ENCODE results near the gene POLQ. TPM values are rescaled to one million over a fixed set of nuclear protein-coding genes. Genes with fewer than 3 reads are reported as not detected.

Gene POLQ
- total and polyA plus RNA-seq, 9 of the 15 experiments (the other 6 are each of a cell fraction or from before 2014, with no cell fraction given) = 1.5 to 19.0 (median 8.8) TPM

GRCh38 chr3:121493431-121493830 lies 52.4 kb downstream of the POLQ start:
- no peaks in the 10 kb centered on the region for H3K9me1 ChIP-seq (ENCODE audit: control insufficient read depth, insufficient read depth, low read length)
- H3K4me3 ChIP-seq = no peak overlapping the region
- H3K27ac ChIP-seq (ENCODE audit: extremely low read depth, low read depth, low read length) = no peak overlapping the region
- TF ChIP-seq, protein P1, sequence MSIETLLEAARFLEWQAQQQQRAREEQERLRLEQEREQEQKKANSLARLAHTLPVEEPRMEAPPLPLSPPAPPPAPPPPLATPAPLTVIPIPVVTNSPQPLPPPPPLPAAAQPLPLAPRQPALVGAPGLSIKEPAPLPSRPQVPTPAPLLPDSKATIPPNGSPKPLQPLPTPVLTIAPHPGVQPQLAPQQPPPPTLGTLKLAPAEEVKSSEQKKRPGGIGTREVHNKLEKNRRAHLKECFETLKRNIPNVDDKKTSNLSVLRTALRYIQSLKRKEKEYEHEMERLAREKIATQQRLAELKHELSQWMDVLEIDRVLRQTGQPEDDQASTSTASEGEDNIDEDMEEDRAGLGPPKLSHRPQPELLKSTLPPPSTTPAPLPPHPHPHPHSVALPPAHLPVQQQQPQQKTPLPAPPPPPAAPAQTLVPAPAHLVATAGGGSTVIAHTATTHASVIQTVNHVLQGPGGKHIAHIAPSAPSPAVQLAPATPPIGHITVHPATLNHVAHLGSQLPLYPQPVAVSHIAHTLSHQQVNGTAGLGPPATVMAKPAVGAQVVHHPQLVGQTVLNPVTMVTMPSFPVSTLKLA (conservative IDR thresholded peaks at IDR 0.05) = no peak
- no peak for TF ChIP-seq RHOXF2B (CRISPR knock-in tag; conservative IDR thresholded peaks at IDR 0.05)
- TF ChIP-seq KLF1 (tag; IDR thresholded peaks at IDR 0.05) = no peak
- TF ChIP-seq ZFX (CRISPR knock-in tag; IDR thresholded peaks at IDR 0.05) = no peak
- TF ChIP-seq ZNF12 (CRISPR knock-in tag; IDR thresholded peaks at IDR 0.05) = no peak
- no peak for TF ChIP-seq SMARCA5 (IDR thresholded peaks at IDR 0.05)
- TF ChIP-seq ZNF354B (CRISPR knock-in tag; IDR thresholded peaks at IDR 0.05) = no peak
- TF ChIP-seq, protein P2, sequence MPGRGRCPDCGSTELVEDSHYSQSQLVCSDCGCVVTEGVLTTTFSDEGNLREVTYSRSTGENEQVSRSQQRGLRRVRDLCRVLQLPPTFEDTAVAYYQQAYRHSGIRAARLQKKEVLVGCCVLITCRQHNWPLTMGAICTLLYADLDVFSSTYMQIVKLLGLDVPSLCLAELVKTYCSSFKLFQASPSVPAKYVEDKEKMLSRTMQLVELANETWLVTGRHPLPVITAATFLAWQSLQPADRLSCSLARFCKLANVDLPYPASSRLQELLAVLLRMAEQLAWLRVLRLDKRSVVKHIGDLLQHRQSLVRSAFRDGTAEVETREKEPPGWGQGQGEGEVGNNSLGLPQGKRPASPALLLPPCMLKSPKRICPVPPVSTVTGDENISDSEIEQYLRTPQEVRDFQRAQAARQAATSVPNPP (IDR thresholded peaks at IDR 0.05; ENCODE audit: borderline replicate concordance, insufficient read depth, insufficient read length) = no peak
- no peak for TF ChIP-seq POU5F1 (IDR thresholded peaks at IDR 0.05; ENCODE audit: borderline replicate concordance, low read depth, low read length, partially characterized antibody)
- no peak for TF ChIP-seq POLR3G (IDR thresholded peaks at IDR 0.05; ENCODE audit: extremely low read depth, insufficient read length, insufficient replicate concordance)
- TF ChIP-seq ZNF707 (CRISPR knock-in tag; conservative IDR thresholded peaks at IDR 0.05) = no peak
- H3K79me2 ChIP-seq (ENCODE audit: control insufficient read depth, insufficient read depth, low read length) = no peaks in the 10 kb centered on the region
- WGBS (ENCODE audit: insufficient coverage, low coverage, missing lambda C conversion rate) = 81% methylated on average over 5 of the region's 5 CpGs
- in situ Hi-C loops (cut with MboI) = no loop called here
- H3K4me2 ChIP-seq (ENCODE audit: insufficient read depth, low read length) = no peak overlapping the region
- no peak overlapping the region for H2AFZ ChIP-seq (ENCODE audit: low read depth, low read length)
- intact Hi-C loops (cut with micrococcal nuclease) = no loop called here
- H3K9me3 ChIP-seq (replicated peaks; ENCODE audit: control insufficient read depth, insufficient read depth, low read depth, low read length) = no peaks in the 10 kb centered on the region
- ChIA-PET POLR2A (no interaction called here), CTCF (ENCODE audit: low intra/inter-chr PET ratio) (no interaction called here)
- ATAC-seq (no peak), FAIRE-seq (no peak), DNase-seq (ENCODE audit: extremely low read depth in 1 of 4, low spot score in 3 of 4) (no peak)
- H3K27me3 ChIP-seq (ENCODE audit: control insufficient read depth in 2 of 2, insufficient read depth in 2 of 2, low read length in 2 of 2) = no peaks in the 10 kb centered on the region
- no peaks in the 10 kb centered on the region for H4K20me1 ChIP-seq (replicated peaks; ENCODE audit: control insufficient read depth, insufficient read depth, low read length)
- H3K36me3 ChIP-seq (ENCODE audit: control insufficient read depth, insufficient read depth, low read length) = peaks cover 40% of the 10 kb centered on the region; the same call in 2 of the 3 replicates
- no peaks in the 10 kb centered on the region for H3K4me1 ChIP-seq (replicated peaks in 1 of 2; ENCODE audit: control insufficient read depth in 2 of 2, insufficient read depth in 2 of 2, low read length in 2 of 2)
- BruUV-seq (replicated peaks) = no TSS peak
- H3K9ac ChIP-seq (ENCODE audit: insufficient read depth in 1 of 2, low read depth in 2 of 2, low read length in 2 of 2) = no peak overlapping the region
